Dedifferentiated amniotic fluid mesenchymal stem cell (primary cell): ENCODE data around the gene CCDC78.
A peak's percentile ranks its signal among the peaks of the same experiment; 100 is the strongest.

Experiments
- DNase-seq: peaks from one replicate; pipeline ENCODE4 v3.0.0-alpha.2; 2016; ENCODE audit errors: extremely low spot score

CCDC78 gene

DNA sequence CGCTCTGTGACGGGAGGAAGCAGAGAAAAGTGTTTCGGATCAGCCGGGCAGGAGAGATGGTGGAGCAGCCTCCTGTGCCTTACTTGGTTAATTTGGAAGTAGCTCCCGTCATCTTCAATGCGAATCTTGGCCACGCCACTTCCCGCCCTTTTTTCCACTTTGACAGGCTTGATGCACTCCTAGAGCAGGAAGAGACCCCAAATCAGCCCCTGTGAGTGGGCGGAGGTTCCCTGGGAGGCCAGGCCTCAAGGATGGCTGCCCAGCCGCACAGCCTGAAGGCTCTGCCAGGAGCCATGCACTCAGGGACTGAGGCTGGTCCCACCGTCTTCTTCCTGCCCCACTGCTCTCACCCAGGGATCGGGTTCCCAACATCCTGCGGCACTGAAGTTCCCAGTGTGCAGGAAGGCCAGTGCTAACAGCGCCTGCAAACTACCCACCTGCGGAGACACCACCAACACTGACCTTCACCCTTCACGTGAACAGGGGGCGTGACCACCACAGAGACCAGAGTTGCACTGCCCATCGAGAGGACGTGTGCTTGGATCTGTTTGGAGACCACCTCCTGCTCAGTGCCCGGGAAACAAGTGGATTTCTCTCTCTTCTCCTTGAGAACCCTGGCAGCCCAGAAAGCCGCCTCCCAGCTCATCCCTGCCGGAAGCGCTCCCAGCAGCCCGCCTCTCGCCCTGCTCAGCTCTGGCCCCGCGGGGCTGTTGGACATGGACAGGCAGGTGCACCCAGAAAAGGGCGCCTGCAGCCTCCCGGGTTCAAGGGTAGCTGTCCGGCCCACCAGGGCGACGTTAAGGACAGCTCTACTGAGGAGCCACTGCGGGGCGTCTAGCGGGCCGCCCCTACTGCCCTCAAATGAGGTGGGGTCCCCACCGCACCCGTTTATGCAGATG, 13.6 kb upstream of the CCDC78 start:
- no peak for DNase-seq

DNA sequence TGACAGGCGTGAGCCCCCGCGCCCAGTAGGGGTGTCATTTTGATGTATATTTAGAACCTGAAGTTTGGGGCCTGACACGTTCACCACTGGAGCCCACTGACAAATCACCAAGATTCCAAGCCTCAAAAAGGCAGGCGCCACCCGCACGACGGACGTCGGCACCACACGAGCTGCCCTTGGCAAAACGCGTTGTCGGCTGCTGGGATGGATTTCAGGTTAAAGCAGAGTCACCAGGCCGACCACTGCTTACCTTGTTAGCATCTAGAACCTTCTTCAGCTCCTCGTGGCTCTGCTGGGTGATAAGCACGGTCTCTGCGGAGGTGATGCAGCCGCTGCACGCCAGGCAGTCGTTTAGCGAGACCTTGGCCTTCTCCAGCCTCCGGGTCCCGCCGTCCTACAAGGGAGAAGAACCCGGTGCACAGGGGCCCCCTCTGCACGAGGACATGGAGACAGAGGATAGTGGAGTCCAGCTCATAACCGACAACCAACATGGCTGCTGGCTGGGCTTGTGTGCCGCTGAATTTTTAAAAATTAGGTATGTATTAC, 10.8 kb upstream of the CCDC78 start:
- no peak for DNase-seq

DNA sequence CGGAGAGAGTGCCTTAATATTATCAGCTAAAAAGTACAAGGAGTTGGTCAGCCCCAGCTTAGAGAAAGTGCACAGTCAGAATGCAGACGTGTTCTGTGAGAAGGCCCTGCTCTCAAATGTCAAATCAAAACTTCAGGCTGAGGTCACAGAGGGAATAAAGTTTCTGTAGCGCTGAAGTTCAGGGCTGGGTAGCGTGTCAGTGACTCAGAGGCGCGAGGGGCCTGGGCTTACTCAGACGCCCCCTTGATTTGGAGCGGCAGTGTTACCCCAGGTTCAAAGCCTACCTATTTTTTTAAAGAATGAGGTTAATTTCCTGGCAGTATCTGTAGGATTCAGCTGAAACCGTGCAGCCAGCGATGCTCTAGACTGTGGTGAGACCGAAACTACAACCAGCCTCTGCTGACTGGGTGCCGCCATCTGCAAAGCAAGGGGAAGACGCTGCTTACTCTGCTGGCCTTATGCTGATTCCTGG, 9.8 kb upstream of the CCDC78 start:
- no peak for DNase-seq

GRCh38 chr16:734981-735881, 9.0 kb upstream of the CCDC78 start:
- no peak for DNase-seq

DNA sequence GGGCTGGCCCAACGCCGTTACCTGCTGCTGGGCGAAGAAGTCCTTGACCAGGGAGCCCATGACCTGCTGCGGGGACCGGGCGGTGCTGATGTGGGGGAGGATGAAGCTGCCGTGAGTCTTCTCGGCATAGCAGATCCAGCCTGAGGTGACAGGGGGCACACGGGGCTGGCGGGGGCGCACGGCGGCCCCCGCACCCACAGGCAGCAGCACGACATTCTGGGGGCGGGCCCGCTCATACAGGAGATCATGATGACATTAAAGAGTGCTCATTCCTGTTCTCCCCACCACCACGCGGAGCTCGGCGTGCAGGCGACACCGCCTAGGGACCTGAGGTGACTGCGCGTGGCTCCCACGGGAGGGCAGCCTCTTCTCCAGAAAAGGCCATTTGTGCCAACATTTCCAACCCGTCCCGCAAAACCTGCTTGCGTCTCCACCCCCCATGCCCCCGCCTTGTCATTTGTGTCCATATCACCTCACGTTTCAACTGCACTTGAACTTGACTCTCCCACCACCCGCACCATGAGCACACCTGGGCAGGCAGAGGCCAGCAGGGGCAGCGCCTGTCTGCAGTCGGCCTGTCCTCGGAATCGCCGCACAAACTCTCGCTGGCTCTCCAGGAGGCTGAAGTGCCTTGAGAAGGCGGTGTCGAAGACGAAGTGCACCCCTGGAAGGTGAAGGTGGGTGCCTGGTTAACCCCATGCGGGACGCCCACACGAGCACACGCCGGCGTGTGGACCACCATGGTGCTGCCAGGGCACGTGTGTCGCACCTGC, 8.2 kb upstream of the CCDC78 start:
- no peak for DNase-seq

DNA sequence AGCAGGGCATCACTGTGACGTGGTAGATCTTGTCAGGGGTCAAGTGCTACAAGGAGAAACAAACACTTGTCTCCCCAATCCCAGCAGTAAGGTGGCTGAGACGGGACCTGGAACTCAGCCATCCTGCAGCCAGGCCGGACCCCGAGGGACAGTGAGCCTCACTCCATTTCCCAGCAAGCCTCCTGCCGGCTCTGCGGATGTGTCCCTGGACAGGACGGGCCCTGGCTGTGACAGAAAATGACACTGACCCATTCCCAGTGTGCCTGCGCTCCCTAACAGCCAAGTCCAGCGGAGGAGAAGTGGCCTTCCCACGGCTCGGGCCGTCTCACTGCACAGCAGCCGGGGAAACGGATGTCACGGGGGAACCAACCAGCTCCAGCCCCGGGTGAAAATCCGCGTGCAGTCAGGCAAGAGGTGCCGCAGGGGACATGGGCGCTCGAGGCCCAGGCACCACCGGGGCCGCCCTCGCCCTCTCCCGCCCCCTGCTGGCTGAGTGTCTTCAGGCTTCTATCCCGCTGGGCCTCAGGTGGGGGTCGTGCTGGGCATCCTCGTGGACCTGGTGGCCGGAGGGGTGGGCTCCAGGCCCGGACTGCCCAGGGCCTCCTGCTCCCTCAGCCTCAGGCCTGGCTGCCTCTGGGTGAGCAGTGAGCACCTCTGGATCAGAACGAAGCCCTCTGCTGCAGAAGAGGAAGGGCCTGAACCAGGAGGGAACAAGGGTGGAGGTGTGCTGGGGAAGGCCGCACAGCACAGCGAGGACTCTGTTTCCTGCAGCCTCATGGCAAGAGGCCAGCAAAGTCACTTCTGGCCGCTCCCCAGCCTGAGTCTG, 7.4 kb upstream of the CCDC78 start:
- no peak for DNase-seq

DNA sequence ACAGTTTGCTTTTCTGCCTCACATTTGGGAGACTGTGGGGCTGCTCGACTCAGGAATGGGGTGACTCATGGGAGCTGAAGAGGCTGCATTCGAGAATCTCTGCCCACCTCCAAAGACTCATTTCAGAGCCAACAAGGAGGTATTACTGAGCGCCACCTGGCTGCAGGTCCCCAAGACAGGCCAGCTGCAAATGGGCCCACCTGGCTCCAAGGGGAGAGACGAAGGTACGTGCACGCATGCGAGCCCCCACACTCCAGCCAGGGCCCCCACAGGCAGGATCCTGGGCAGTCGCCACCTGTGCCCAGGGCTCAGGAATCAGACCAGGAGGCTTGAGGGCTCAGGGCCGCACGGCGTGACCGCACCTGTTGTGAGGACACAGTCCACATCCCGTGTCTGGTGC, 6.7 kb upstream of the CCDC78 start:
- no peak for DNase-seq

DNA sequence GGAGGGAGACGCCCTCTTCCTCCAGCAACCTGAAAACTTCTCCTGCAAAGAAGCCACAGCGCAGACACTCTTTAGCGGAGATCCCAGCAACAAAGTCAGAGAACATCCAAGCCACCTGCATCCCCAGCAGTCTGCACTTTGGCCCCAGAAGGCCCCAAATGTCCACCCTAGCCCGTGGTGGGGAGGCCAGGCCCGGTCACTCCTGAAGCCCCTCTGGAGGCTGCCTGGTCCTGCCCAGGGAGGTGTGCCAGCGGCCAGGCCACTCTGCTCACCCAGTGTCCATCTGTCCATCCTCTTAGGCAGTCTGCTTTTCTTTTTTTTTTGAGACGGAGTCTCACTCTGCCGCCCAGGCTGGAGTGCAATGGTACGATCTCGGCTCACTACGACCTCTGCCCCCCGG, 6.1 kb upstream of the CCDC78 start:
- no peak for DNase-seq

- DNase-seq = no peak
Measured at GRCh38 chr16:730666-731509, 4.6 kb upstream of the CCDC78 start.

DNA sequence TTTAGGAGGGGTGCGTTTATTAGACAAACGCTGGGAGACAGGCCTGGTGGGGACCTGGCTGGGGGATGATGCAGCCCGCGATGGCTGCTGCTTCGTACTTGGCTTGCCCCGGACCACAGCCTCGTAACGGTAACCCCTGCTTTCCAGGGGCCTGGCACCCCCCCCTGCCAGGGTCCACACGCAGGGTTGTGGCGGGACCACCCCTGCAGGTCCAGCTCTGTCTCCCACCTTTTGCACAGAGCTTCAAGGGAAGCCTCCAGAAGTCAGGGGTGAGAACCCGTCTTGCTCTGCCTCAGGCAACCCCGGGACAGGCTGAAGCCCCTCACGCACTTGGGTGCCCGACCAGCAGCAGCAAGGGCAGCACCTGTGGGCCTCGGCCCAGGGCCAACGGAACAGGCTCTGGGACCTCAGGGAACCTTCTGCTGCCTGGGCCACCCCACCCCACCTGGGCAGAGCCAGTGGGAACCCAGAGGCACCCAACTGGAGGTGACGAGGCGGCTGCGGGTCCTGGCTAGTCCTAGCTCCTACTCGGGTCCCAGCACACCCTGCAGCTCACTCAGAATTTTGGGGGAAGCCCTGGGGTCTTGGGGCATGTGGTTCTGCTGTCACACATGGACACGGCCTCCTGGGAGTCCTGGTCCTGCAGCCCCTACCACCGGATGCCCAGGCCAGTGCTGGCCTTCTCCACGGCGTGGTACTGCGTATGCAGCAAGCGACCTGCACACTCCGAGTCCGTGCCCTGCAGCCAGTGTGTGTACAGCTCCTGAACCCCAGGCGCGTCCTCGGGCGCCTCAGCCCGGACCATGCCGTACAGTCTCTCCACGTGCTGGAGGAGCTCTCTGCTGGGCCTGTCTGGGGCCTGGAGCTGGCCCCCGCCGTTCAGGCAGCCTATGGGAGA, 3.8 kb upstream of the CCDC78 start:
- DNase-seq = no peak

GRCh38 chr16:728890-729744, 2.9 kb upstream of the CCDC78 start:
- DNase-seq = no peak

- DNase-seq = peak; percentile 34
Measured at GRCh38 chr16:728131-728889, 2.1 kb upstream of the CCDC78 start.

- no peak for DNase-seq
Measured at GRCh38 chr16:727291-727977, 1.2 kb upstream of the CCDC78 start.

DNA sequence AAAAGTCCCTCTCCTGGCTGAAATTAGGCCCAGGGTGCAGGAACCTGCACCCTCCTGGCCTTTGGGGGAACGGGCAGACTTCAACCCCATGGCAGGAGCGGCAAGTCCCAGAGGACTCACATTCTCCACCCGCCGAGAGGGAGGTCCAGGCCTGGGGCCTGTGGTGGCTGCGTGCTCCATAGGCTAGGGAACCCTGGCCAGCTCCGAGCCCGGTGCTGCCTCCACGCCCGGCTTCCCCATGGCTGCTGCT, 130 bp downstream of the CCDC78 start:
- no peak for DNase-seq

DNA sequence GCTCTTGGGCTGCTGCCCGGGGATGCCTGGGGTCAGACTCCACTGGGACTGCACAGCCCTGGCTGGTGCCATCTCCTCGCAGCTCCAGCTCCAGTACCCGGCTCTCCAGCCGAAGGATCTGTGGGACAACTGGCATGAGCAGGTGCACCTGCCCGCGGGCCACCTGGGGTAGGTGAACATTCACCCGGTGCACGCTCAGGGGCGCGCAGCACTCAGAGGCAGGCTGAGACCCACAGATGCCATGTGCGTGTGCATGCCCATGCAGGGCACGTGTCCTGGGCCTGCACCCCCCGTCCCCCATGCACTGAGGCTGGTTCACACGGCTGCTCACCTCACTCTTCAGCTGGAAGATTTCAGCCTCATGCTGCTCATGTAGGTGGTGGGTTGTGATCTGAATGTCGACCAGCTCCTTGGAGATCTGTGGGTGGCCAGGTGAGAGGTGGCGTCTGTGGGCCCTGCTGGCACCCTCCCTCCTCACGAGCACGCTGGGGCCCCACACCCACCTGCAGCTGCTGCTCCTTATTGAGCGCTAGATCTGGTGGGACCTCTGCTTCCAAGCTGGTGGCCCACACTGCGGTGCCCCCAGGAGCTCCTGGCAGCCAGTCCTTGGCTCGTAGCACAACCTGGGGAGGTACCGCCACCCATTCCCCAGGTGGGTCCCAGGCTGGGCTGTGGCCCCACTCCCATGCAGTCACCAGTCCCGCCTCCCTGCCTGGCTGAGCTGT, 618 bp downstream of the CCDC78 start:
- no peak for DNase-seq

GRCh38 chr16:725041-725376, 1.2 kb downstream of the CCDC78 start:
- DNase-seq = no peak
